OCI-LY7 (cell line): ENCODE data around the gene ARHGAP31.

Experiments
- CTCF ChIP-seq: fragments of 200-600 bp; sonication (generic); conservative IDR thresholded peaks from 2 replicates; pipeline ENCODE4 v1.5.1; 2014; ENCODE audit warnings: mild to moderate bottlenecking, antibody characterized with exemption, low read length, moderate library complexity, mixed read lengths
- EZH2phosphoT487 ChIP-seq: fragments of 200-600 bp; sonication (generic); IDR thresholded peaks from 2 replicates; pipeline ENCODE4 v1.6.1; 2018; ENCODE audit warnings: low read depth, borderline replicate concordance, mild to moderate bottlenecking, mixed run types, antibody characterized with exemption, low read length, moderate library complexity, mixed read lengths

- TF ChIP-seq EZH2phosphoT487 (no peak), CTCF (no peak)
Observed at GRCh38 chr3:119245778-119246177, 48.4 kb upstream of the ARHGAP31 start.
